Central memory CD4-positive, alpha-beta T cell (primary cell): Measurements from ENCODE around the gene SLC16A3.

Experiments used
- DNase-seq: peaks from one replicate; pipeline ENCODE4 v3.0.0; 2022

Gene SLC16A3

GRCh38 chr17:82237083-82237745, 8.4 kb downstream of the SLC16A3 start:
- no peak for DNase-seq

- DNase-seq = no peak
Measured at GRCh38 chr17:82237746-82238471, 9.1 kb downstream of the SLC16A3 start.

GRCh38 chr17:82238472-82239201, 9.8 kb downstream of the SLC16A3 start:
- DNase-seq = peak; percentile 77

- DNase-seq = no peak
Measured at GRCh38 chr17:82239401-82239925, 10.6 kb downstream of the SLC16A3 start.

GRCh38 chr17:82239926-82240505, 11.2 kb downstream of the SLC16A3 start:
- DNase-seq = no peak

- DNase-seq = no peak
Measured at GRCh38 chr17:82240506-82241182, 11.8 kb downstream of the SLC16A3 start.

GRCh38 chr17:82241183-82241925, 12.5 kb downstream of the SLC16A3 start:
- DNase-seq = no peak

GRCh38 chr17:82241926-82242697, 13.3 kb downstream of the SLC16A3 start:
- DNase-seq = no peak

GRCh38 chr17:82242698-82242976, 13.8 kb downstream of the SLC16A3 start:
- no peak for DNase-seq

GRCh38 chr17:82242977-82243647, 14.3 kb downstream of the SLC16A3 start:
- DNase-seq = no peak

GRCh38 chr17:82243648-82244412, 15.0 kb downstream of the SLC16A3 start:
- DNase-seq = no peak

GRCh38 chr17:82244413-82245133, 15.7 kb downstream of the SLC16A3 start:
- no peak for DNase-seq

- DNase-seq = no peak
Measured at GRCh38 chr17:82245134-82246039, 16.5 kb downstream of the SLC16A3 start.

GRCh38 chr17:82246040-82246364, 17.2 kb downstream of the SLC16A3 start:
- DNase-seq = no peak

- no peak for DNase-seq
Measured at GRCh38 chr17:82246365-82247181, 17.7 kb downstream of the SLC16A3 start.

- DNase-seq = no peak
Measured at GRCh38 chr17:82247182-82247823, 18.5 kb downstream of the SLC16A3 start.
